CD1c-positive myeloid dendritic cell (primary cell): ENCODE measurements around the gene MEGF9.
A peak's percentile ranks its signal among the peaks of the same experiment; 100 is the strongest.

ENCODE experiments used
- DNase-seq: peaks from one replicate; pipeline ENCODE4 v3.0.0-alpha.2; 2016; ENCODE audit errors: extremely low spot score

MEGF9 gene

GRCh38 chr9:120622790-120623189, 91.5 kb downstream of the MEGF9 start:
- no peak for DNase-seq

- no peak for DNase-seq
Observed at GRCh38 chr9:120621941-120622340, 92.3 kb downstream of the MEGF9 start.

GRCh38 chr9:120619751-120620655, 94.3 kb downstream of the MEGF9 start:
- peak; percentile 75 for DNase-seq

GRCh38 chr9:120616966-120617935, 97.0 kb downstream of the MEGF9 start:
- no peak for DNase-seq

- DNase-seq: no peak
Observed at GRCh38 chr9:120612218-120612617, 102.1 kb downstream of the MEGF9 start.

GRCh38 chr9:120611690-120612068, 102.6 kb downstream of the MEGF9 start:
- no peak for DNase-seq

- DNase-seq: no peak
Observed at GRCh38 chr9:120610975-120611689, 103.1 kb downstream of the MEGF9 start.

- no peak for DNase-seq
Observed at GRCh38 chr9:120609636-120610035, 104.6 kb downstream of the MEGF9 start.

GRCh38 chr9:120608421-120608820, 105.8 kb downstream of the MEGF9 start:
- DNase-seq: no peak

- DNase-seq: no peak
Observed at GRCh38 chr9:120603591-120603990, 110.7 kb downstream of the MEGF9 start.

GRCh38 chr9:120603010-120603409, 111.3 kb downstream of the MEGF9 start:
- no peak for DNase-seq

GRCh38 chr9:120593955-120594277, 120.4 kb downstream of the MEGF9 start:
- no peak for DNase-seq

GRCh38 chr9:120593250-120593954, 120.9 kb downstream of the MEGF9 start:
- DNase-seq: no peak

- DNase-seq: no peak
Observed at GRCh38 chr9:120592210-120592609, 122.1 kb downstream of the MEGF9 start.

GRCh38 chr9:120587328-120587727, 126.9 kb downstream of the MEGF9 start:
- DNase-seq: no peak

GRCh38 chr9:120583958-120584369, 130.3 kb downstream of the MEGF9 start:
- DNase-seq: peak; percentile 76

- DNase-seq: peak; percentile 98
Observed at GRCh38 chr9:120580051-120580896, 134.0 kb downstream of the MEGF9 start, which contains the start of gene CDK5RAP2. TSS of gene CDK5RAP2 (minus strand) at chr9:120580167. CDS start at chr9:120579978, 189 bp downstream.

GRCh38 chr9:120579139-120580050, 134.9 kb downstream of the MEGF9 start:
- no peak for DNase-seq

- DNase-seq: no peak
Observed at GRCh38 chr9:120574473-120574872, 139.8 kb downstream of the MEGF9 start.
